GM12875 (cell line): ENCODE results near the gene C2orf68.

Experiments
- H3K4me3 ChIP-seq: one replicate; pipeline ENCODE4 v1.5.1; 2011; ENCODE audit warnings: low read depth, low read length, control low read depth
- TF ChIP-seq, protein P1 (sequence below): IDR thresholded peaks from 2 replicates; pipeline ENCODE4 v1.5.1; 2011; ENCODE audit warnings: low read depth, mild to moderate bottlenecking, control low read depth, inconsistent platforms, low read length, moderate library complexity, borderline replicate concordance; ENCODE audit not compliant: insufficient read depth

C2orf68 gene

DNA sequence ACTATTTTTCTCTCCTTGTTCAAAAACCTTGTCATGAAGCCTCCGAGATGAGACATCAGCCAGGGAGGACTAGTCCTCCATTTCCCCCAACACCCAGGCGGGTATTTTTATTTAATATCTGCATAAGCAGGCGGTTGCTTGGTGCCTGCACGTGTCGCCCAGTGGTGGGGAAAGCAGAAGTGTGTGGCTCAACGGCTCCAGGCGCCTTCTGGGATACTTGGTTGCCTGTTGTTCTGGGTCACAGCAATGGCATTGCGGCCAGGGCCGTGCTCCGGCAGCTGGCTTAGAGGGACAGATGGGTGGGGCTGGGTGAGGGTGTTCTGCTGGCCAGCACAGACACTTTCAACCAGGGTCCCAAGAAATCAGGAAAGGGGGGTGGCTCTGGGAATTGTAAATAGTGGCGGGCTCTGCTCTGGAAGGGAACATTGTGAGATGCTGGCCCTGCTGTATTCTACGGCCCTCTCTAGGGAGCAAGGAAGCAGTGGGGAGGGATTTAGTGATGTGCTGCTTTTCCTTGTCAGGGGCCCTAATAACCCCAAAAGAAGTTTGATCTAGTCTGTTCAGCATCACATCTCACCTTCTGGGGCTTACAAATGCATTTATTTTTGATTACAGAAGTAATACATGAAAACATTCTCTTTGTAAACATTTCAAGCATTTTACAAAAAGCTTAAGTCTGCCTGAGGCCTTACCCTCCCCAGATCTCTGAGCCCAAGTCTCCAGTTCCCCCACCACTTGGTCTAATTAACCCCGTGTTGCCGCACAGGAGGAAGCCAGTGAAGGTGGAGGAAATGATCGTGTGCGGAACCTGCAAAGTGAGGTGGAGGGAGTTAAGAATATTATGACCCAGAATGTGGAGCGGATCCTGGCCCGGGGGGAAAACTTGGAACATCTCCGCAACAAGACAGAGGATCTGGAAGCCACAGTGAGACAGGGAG is 33.4 kb downstream of the C2orf68 start:
- peak overlapping the region; percentile 51 for H3K4me3 ChIP-seq
- TF ChIP-seq, protein P1, sequence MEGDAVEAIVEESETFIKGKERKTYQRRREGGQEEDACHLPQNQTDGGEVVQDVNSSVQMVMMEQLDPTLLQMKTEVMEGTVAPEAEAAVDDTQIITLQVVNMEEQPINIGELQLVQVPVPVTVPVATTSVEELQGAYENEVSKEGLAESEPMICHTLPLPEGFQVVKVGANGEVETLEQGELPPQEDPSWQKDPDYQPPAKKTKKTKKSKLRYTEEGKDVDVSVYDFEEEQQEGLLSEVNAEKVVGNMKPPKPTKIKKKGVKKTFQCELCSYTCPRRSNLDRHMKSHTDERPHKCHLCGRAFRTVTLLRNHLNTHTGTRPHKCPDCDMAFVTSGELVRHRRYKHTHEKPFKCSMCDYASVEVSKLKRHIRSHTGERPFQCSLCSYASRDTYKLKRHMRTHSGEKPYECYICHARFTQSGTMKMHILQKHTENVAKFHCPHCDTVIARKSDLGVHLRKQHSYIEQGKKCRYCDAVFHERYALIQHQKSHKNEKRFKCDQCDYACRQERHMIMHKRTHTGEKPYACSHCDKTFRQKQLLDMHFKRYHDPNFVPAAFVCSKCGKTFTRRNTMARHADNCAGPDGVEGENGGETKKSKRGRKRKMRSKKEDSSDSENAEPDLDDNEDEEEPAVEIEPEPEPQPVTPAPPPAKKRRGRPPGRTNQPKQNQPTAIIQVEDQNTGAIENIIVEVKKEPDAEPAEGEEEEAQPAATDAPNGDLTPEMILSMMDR, result no peak

- H3K4me3 ChIP-seq, result peak within 1 kb of the TSS; percentile 51
- TF ChIP-seq, protein P1, result no peak
Measured at GRCh38 chr2:85577386-85578242, 34.3 kb downstream of the C2orf68 start, which contains the start of gene VAMP8. Gene VAMP8 (plus strand): TSS chr2:85577586. CDS start chr2:85577647, 61 bp downstream.

GRCh38 chr2:85577063-85577385 is 34.8 kb downstream of the C2orf68 start:
- TF ChIP-seq, protein P1, result no peak
- H3K4me3 ChIP-seq, result peak overlapping the region; percentile 51

- no peak overlapping the region for H3K4me3 ChIP-seq
- TF ChIP-seq, protein P1, result no peak
Measured at GRCh38 chr2:85575739-85576138, 36.1 kb downstream of the C2orf68 start.

GRCh38 chr2:85566265-85566664 is 45.6 kb downstream of the C2orf68 start:
- no peak overlapping the region for H3K4me3 ChIP-seq
- TF ChIP-seq, protein P1, result no peak

DNA sequence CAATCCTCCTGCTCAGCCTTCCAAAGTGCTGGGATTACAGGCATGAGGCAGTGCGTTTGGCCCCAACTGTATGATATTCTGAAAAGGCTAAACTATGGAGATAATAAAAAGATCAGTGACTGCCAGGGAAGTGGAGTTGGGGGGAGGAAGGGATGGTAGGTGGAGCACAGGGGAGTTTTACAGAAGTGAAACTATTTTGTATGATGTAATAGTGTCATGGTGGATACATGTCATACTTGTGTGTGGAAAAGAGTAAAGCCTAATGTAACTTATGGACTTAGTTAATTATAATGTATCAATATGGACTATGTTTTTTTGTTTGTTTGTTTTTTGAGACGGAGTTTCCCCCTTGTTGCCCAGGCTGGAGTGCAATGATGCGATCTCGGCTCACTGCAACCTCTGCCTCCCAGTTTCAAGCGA is 47.7 kb downstream of the C2orf68 start:
- TF ChIP-seq, protein P1, result no peak
- H3K4me3 ChIP-seq, result no peak overlapping the region
